HCT116 (cell line): ENCODE data around the gene SLC41A3. TPM values are rescaled to one million over a fixed set of nuclear protein-coding genes. Genes with fewer than 3 reads are reported as not detected.

Experiments used
- ATAC-seq: fragments of 200-7000 bp; cut with Tn5 transposase; 2 replicates; pipeline ENCODE4 v1.9.1; 2020; ENCODE audit warnings: mild to moderate bottlenecking, moderate library complexity
- BruUV-seq: library from RNA; stranded (reverse); fragments of 400-500 nt; replicated peaks from 2 replicates; lab custom pipeline; 2021; lab: Mats Ljungman, UMichigan
- CTCF ChIA-PET: fragments of 300-600 bp; sonication (Branson Sonifier 250); formaldehyde crosslinking; loops from one replicate; lab custom pipeline; 2021; ENCODE audit warnings: antibody characterized with exemption; lab: Charles Lee
- POLR2A ChIA-PET: fragments of 300-600, 350-600 bp; sonication (Branson Sonifier 250); formaldehyde crosslinking; loops from one replicate; lab custom pipeline; 2021; ENCODE audit warnings: antibody characterized with exemption; lab: Charles Lee
- RAD21 ChIA-PET, 2 experiments: fragments of 300-600 bp; sonication (Branson Sonifier 250); formaldehyde crosslinking; loops; one replicate each; lab custom pipeline; 2023; ENCODE audit warnings: low total read pairs in 2 of 2; ENCODE audit not compliant: uncharacterized antibody in 2 of 2, unreplicated experiment in 2 of 2, low non-redundant PET in 1 of 2; lab: Charles Lee
- DNase-seq: peaks from one replicate; pipeline ENCODE4 v3.0.0-alpha.2; 2010; ENCODE audit warnings: low read depth, low spot score
- H2AFZ ChIP-seq: fragments of 200-600 bp; shearing (Covaris generic), sonication (generic); 2 replicates; pipeline ENCODE4 v1.6.1; 2017; ENCODE audit warnings: low read depth, mixed run types, mixed read lengths, antibody characterized with exemption, low read length; ENCODE audit not compliant: poor library complexity, severe bottlenecking
- H3K27ac ChIP-seq: 2 replicates; pipeline ENCODE4 v1.5.1; 2012; ENCODE audit warnings: low read depth, low read length
- H3K27me3 ChIP-seq: fragments of 200-600 bp; sonication (generic); 2 replicates; pipeline ENCODE4 v1.6.1; 2016; ENCODE audit warnings: mixed run types, low read length, mixed read lengths; ENCODE audit not compliant: insufficient read depth
- H3K36me3 ChIP-seq, 2 experiments: fragments of 200-500 bp in 1 of 2; fragments of 200-600 bp in 1 of 2; sonication (Bioruptor generic) in 1 of 2; sonication (generic) in 1 of 2; 2 replicates each; pipeline versions ENCODE4 v1.5.1 to v1.6.1; 2014 to 2016; ENCODE audit warnings: low read length in 2 of 2, inconsistent platforms in 1 of 2, mixed read lengths in 1 of 2, mixed run types in 1 of 2; ENCODE audit not compliant: insufficient read depth in 2 of 2, control insufficient read depth in 1 of 2
- H3K4me1 ChIP-seq, 2 experiments: fragments of 200-600 bp in 1 of 2; sonication (generic) in 1 of 2; 2 replicates each; pipeline versions ENCODE4 v1.5.1 to v1.6.1; 2012 to 2017; ENCODE audit warnings: low read length in 2 of 2, inconsistent platforms in 1 of 2, mild to moderate bottlenecking in 1 of 2, mixed read lengths in 1 of 2, mixed run types in 1 of 2, moderate library complexity in 1 of 2; ENCODE audit not compliant: insufficient read depth in 2 of 2, control insufficient read depth in 1 of 2
- H3K4me2 ChIP-seq: fragments of 200-600 bp; sonication (generic); 2 replicates; pipeline ENCODE4 v1.6.1; 2017; ENCODE audit warnings: mixed run types, low read length, mixed read lengths
- H3K4me3 ChIP-seq, 2 experiments: fragments of 200-600 bp in 1 of 2; sonication (generic) in 1 of 2; replicated peaks in 1 of 2; 2 replicates each; pipeline ENCODE4 v1.5.1; 2011 to 2016; ENCODE audit warnings: low read length in 2 of 2, control low read depth in 1 of 2, low read depth in 1 of 2, mild to moderate bottlenecking in 1 of 2, mixed read lengths in 1 of 2, mixed run types in 1 of 2
- H3K79me2 ChIP-seq: fragments of 200-600 bp; sonication (generic); 2 replicates; pipeline ENCODE4 v1.6.1; 2017; ENCODE audit warnings: mild to moderate bottlenecking, mixed run types, low read length, moderate library complexity, mixed read lengths; ENCODE audit not compliant: insufficient read depth
- H3K9ac ChIP-seq: fragments of 200-600 bp; sonication (generic); 2 replicates; pipeline ENCODE4 v1.6.1; 2016; ENCODE audit warnings: low read length, mixed read lengths
- H3K9me2 ChIP-seq: fragments of 200-600 bp; sonication (generic), shearing (Covaris generic); 2 replicates; pipeline ENCODE4 v1.6.1; 2017; ENCODE audit warnings: mixed run types, mild to moderate bottlenecking, moderate library complexity; ENCODE audit not compliant: insufficient read depth
- H3K9me3 ChIP-seq, 2 experiments: fragments of 200-500 bp in 1 of 2; fragments of 200-600 bp in 1 of 2; sonication (Bioruptor generic) in 1 of 2; sonication (generic) in 1 of 2; 2 replicates each; pipeline ENCODE4 v1.6.1; 2014 to 2017; ENCODE audit warnings: low read length in 2 of 2, mixed read lengths in 2 of 2, inconsistent platforms in 1 of 2, low read depth in 1 of 2, mild to moderate bottlenecking in 1 of 2, mixed run types in 1 of 2, moderate library complexity in 1 of 2; ENCODE audit not compliant: control insufficient read depth in 1 of 2, insufficient read depth in 1 of 2
- H4K20me1 ChIP-seq: fragments of 200-600 bp; sonication (generic), shearing (Covaris generic); 2 replicates; pipeline ENCODE4 v1.6.1; 2017; ENCODE audit warnings: mixed run types, mild to moderate bottlenecking, moderate library complexity; ENCODE audit not compliant: insufficient read depth
- EGR1 ChIP-seq: IDR thresholded peaks from 2 replicates; pipeline ENCODE4 v1.6.1; 2012; ENCODE audit warnings: low read depth
- EZH2 ChIP-seq: fragments of 200-600 bp; sonication (generic); IDR thresholded peaks from 2 replicates; pipeline ENCODE4 v1.6.1; 2017; ENCODE audit warnings: antibody characterized with exemption, mixed run types
- EZH2phosphoT487 ChIP-seq: fragments of 200-600 bp; IDR thresholded peaks from 2 replicates; pipeline ENCODE4 v1.6.1; 2018; ENCODE audit warnings: antibody characterized with exemption, borderline replicate concordance
- JUND ChIP-seq: IDR thresholded peaks from 2 replicates; pipeline ENCODE4 v1.6.1; 2012
- SRF ChIP-seq: IDR thresholded peaks from 2 replicates; pipeline ENCODE4 v1.6.1; 2012; ENCODE audit warnings: low read depth
- TCF7L2 ChIP-seq: IDR thresholded peaks from 2 replicates; pipeline ENCODE4 v1.7.0; 2011; ENCODE audit warnings: borderline replicate concordance, inconsistent platforms; ENCODE audit not compliant: insufficient read depth, insufficient read length; ENCODE audit errors: extremely low read depth
- ZNF274 ChIP-seq: fragments of 200-500 bp; sonication (Bioruptor generic); IDR thresholded peaks from 2 replicates; pipeline ENCODE4 v1.6.1; 2014; ENCODE audit warnings: mild to moderate bottlenecking, low read depth, low read length, inconsistent platforms
- intact Hi-C: fragments of 100-400 bp; cut with micrococcal nuclease; formaldehyde crosslinking; loops from 2 replicates; pipeline ENCODE4 v1.10.0; 2022
- total RNA-seq: library from RNA; stranded (reverse); gene quantifications from one replicate; pipeline ENCODE4 v1.2.1, GENCODE V29; 2021; ENCODE audit not compliant: unreplicated experiment
- TF ChIP-seq, protein P1 (sequence below), 3 experiments: fragments of 200-600 bp in 1 of 3; sonication (generic) in 1 of 3; IDR thresholded peaks in 2 of 3; conservative IDR thresholded peaks in 1 of 3; 2 replicates each; pipeline ENCODE4 v1.5.1; 2012 to 2017; ENCODE audit warnings: low read depth in 2 of 3, low read length in 2 of 3, antibody characterized with exemption in 1 of 3, borderline replicate concordance in 1 of 3, control low read depth in 1 of 3, mild to moderate bottlenecking in 1 of 3, mixed read lengths in 1 of 3, mixed run types in 1 of 3, moderate library complexity in 1 of 3; ENCODE audit not compliant: insufficient read depth in 1 of 3
- TF ChIP-seq, protein P2 (sequence below): IDR thresholded peaks from 2 replicates; pipeline ENCODE4 v1.6.1; 2011; ENCODE audit warnings: mild to moderate bottlenecking, low read length, moderate library complexity; ENCODE audit not compliant: insufficient replicate concordance; ENCODE audit errors: extremely low read depth
- TF ChIP-seq, protein P3 (sequence below): IDR thresholded peaks from 2 replicates; pipeline ENCODE4 v1.6.1; 2012

SLC41A3 gene
- total RNA-seq, 1 experiment from 2014 or later, result 45.9 TPM

DNA sequence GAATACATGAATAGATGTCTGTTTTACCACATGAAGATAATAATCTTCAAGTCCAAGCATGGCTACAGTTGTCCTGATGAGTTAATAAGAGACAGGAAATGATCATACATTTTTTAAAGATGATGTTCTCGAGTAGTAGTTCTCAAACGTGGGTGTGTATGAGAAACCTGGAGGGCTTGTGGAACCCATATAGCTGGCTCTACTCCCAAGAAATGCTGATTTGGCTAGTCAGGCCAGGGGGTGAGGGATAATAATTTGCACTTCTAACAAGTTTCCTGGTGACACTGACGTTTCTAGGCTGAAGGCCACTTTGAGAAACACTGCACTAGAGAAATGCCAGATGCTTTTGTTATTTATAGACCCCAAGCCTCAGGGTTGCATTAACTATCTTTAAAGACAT lies 78.0 kb downstream of the SLC41A3 start:
- RAD21 ChIA-PET, result no interaction called here
- CTCF ChIA-PET, result no interaction called here
- no peak for DNase-seq

DNA sequence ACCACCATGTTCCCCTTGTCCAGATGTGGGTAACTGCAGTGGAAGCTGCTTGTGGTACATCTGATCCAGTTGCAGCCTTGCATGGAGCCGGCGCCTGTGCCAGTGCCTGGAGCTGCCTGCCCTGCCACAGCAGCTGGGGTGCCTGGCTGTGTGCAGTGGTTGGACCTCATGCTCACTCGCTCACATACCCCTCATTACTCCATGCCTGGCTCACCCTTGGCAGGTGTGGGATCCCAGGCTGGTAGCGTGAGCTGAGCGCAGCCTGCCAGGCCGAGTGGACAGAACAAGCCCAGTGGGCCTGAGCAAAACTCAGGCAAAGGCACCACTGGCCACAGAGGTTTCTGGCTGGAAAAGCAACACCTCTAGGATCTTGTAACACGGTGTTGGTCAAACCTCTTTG lies 79.2 kb downstream of the SLC41A3 start:
- POLR2A ChIA-PET, result no interaction called here
- TF ChIP-seq ZNF274 (no peak), SRF (no peak), EZH2 (no peak)
- TF ChIP-seq, protein P1, sequence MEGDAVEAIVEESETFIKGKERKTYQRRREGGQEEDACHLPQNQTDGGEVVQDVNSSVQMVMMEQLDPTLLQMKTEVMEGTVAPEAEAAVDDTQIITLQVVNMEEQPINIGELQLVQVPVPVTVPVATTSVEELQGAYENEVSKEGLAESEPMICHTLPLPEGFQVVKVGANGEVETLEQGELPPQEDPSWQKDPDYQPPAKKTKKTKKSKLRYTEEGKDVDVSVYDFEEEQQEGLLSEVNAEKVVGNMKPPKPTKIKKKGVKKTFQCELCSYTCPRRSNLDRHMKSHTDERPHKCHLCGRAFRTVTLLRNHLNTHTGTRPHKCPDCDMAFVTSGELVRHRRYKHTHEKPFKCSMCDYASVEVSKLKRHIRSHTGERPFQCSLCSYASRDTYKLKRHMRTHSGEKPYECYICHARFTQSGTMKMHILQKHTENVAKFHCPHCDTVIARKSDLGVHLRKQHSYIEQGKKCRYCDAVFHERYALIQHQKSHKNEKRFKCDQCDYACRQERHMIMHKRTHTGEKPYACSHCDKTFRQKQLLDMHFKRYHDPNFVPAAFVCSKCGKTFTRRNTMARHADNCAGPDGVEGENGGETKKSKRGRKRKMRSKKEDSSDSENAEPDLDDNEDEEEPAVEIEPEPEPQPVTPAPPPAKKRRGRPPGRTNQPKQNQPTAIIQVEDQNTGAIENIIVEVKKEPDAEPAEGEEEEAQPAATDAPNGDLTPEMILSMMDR (IDR thresholded peaks at IDR 0.05 in 2 of 3, conservative IDR thresholded peaks at IDR 0.05 in 1 of 3; ENCODE audit: borderline replicate concordance in 1 of 3, insufficient read depth in 1 of 3, low read depth in 2 of 3, low read length in 2 of 3), result no peak
- TF ChIP-seq, protein P2, sequence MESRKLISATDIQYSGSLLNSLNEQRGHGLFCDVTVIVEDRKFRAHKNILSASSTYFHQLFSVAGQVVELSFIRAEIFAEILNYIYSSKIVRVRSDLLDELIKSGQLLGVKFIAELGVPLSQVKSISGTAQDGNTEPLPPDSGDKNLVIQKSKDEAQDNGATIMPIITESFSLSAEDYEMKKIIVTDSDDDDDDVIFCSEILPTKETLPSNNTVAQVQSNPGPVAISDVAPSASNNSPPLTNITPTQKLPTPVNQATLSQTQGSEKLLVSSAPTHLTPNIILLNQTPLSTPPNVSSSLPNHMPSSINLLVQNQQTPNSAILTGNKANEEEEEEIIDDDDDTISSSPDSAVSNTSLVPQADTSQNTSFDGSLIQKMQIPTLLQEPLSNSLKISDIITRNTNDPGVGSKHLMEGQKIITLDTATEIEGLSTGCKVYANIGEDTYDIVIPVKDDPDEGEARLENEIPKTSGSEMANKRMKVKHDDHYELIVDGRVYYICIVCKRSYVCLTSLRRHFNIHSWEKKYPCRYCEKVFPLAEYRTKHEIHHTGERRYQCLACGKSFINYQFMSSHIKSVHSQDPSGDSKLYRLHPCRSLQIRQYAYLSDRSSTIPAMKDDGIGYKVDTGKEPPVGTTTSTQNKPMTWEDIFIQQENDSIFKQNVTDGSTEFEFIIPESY, result no peak
- TF ChIP-seq, protein P3, sequence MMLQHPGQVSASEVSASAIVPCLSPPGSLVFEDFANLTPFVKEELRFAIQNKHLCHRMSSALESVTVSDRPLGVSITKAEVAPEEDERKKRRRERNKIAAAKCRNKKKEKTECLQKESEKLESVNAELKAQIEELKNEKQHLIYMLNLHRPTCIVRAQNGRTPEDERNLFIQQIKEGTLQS, result no peak
- Histone ChIP-seq H3K4me1 (no peaks in the 10 kb centered on the region), H3K79me2 (no peaks in the 10 kb centered on the region), H3K9me3 (no peaks in the 10 kb centered on the region), H3K27ac (no peak overlapping the region), H4K20me1 (no peaks in the 10 kb centered on the region), H3K27me3 (no peaks in the 10 kb centered on the region), H3K4me3 (no peak overlapping the region), H3K36me3 (no peaks in the 10 kb centered on the region), H3K9ac (no peak overlapping the region), H3K9me2 (no peaks in the 10 kb centered on the region), H2AFZ (no peak overlapping the region), H3K4me2 (no peak overlapping the region)
- RAD21 ChIA-PET, result no interaction called here
- CTCF ChIA-PET, result no interaction called here
- intact Hi-C loops, result no loop called here
- no peak for ATAC-seq
- no TSS peak for BruUV-seq
- DNase-seq, result no peak

More for the DNA sequence above, 78.0 kb downstream of the SLC41A3 start:
- Histone ChIP-seq H3K4me2 (no peak overlapping the region), H3K9ac (no peak overlapping the region), H3K79me2 (no peaks in the 10 kb centered on the region), H4K20me1 (no peaks in the 10 kb centered on the region), H3K27me3 (no peaks in the 10 kb centered on the region), H3K9me3 (no peaks in the 10 kb centered on the region), H3K4me3 (no peak overlapping the region), H3K9me2 (no peaks in the 10 kb centered on the region), H3K4me1 (no peaks in the 10 kb centered on the region), H2AFZ (no peak overlapping the region), H3K27ac (no peak overlapping the region), H3K36me3 (no peaks in the 10 kb centered on the region)
- TF ChIP-seq EZH2 (no peak), EGR1 (no peak), ZNF274 (no peak), SRF (no peak), EZH2phosphoT487 (no peak), JUND (no peak), TCF7L2 (no peak)
- TF ChIP-seq, protein P2, result no peak
- intact Hi-C loops, result no loop called here
- BruUV-seq, result no TSS peak
- ATAC-seq, result no peak
- POLR2A ChIA-PET, result no interaction called here
